Measurements from ENCODE around the gene GIT2.

GIT2 gene

GRCh38 chr12:109951751-109952150 is 44.4 kb downstream of the GIT2 start:
- no peak for FAIRE-seq
- no peak for DNase-seq (ENCODE audit: insufficient read length)
- TF ChIP-seq POLR2AphosphoS5 (IDR thresholded peaks at IDR 0.05; ENCODE audit: low read depth, low read length) (no peak), TAF1 (IDR thresholded peaks at IDR 0.05; ENCODE audit: borderline replicate concordance, low read depth, low read length) (no peak), POLR2A (IDR thresholded peaks at IDR 0.05; ENCODE audit: low read depth, low read length) (no peak)

DNA sequence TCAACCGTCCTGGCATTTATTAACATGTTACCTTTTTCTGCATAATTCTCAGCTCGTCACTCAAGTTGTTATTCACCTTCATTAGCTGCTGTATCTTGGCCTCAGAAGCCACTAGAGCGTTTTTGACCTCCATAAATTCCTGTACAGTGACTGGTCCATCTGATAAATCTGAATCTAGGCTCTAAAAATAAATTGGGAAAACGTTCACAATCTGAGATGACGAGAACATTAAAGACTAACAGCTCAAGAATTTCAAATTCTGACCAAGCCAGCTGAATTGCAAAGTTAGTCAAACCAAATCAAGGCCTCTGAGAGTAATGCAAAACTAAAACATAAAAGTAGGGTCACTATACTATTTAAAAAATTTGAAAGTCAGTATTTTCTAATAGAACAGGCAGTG is 45.0 kb downstream of the GIT2 start:
- DNase-seq (ENCODE audit: insufficient read length) (no peak), FAIRE-seq (no peak)
- no peak for TF ChIP-seq POLR2A (IDR thresholded peaks at IDR 0.05; ENCODE audit: low read depth, low read length)
- TF ChIP-seq TAF1 (IDR thresholded peaks at IDR 0.05; ENCODE audit: borderline replicate concordance, low read depth, low read length): no peak
- no peak for TF ChIP-seq POLR2AphosphoS5 (IDR thresholded peaks at IDR 0.05; ENCODE audit: low read depth, low read length)

DNA sequence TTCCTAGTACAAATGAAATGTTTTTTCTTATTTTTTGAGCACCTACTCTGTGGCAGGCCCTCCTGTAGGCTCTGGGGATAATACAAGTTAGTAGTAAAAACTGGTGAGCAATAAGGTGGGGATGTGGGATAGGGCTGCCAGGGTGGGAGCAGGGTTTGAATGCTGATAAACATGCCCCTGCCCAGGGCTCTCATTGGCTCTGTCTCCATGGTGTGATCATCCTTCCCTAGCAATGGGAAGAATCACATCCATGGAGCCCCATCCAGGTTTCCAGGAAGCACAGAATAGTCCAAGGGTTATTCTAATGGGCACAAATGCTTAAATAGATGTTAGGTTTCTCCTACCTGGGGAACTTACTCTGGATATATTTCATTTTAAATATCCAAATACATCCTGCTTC is 45.5 kb downstream of the GIT2 start:
- FAIRE-seq: no peak
- TF ChIP-seq TAF1 (IDR thresholded peaks at IDR 0.05; ENCODE audit: borderline replicate concordance, low read depth, low read length) (no peak), POLR2A (IDR thresholded peaks at IDR 0.05; ENCODE audit: low read depth, low read length) (no peak), POLR2AphosphoS5 (IDR thresholded peaks at IDR 0.05; ENCODE audit: low read depth, low read length) (no peak)
- DNase-seq (ENCODE audit: insufficient read length): no peak

DNA sequence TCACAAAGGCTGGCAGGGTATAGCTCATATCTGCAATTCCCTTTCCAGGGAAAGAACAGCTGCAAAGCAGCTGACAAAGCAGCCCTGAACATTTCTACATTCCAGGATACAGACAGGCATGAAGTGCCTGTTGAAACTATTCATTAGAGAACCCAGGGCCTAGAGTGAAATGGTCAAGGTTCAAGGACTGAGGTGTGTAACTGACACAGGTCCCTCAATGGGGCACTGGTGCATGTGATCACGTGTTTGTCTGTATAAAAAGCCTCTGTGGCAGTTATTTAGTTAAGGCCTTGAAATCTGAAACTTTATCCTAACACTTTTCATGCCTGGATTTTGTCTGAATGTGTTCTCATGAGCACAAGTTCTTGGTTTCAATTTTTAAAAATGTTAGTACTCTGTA is 47.1 kb downstream of the GIT2 start:
- TF ChIP-seq POLR2AphosphoS5 (IDR thresholded peaks at IDR 0.05; ENCODE audit: low read depth, low read length): no peak
- no peak for TF ChIP-seq TAF1 (IDR thresholded peaks at IDR 0.05; ENCODE audit: borderline replicate concordance, low read depth, low read length)
- no peak for TF ChIP-seq POLR2A (IDR thresholded peaks at IDR 0.05; ENCODE audit: low read depth, low read length)
- FAIRE-seq: no peak
- DNase-seq (ENCODE audit: insufficient read length): no peak

GRCh38 chr12:109948368-109948767 is 47.8 kb downstream of the GIT2 start:
- no peak for TF ChIP-seq POLR2A (IDR thresholded peaks at IDR 0.05; ENCODE audit: low read depth, low read length)
- TF ChIP-seq TAF1 (IDR thresholded peaks at IDR 0.05; ENCODE audit: borderline replicate concordance, low read depth, low read length): no peak
- TF ChIP-seq POLR2AphosphoS5 (IDR thresholded peaks at IDR 0.05; ENCODE audit: low read depth, low read length): no peak
- FAIRE-seq (no peak), DNase-seq (ENCODE audit: insufficient read length) (no peak)

GRCh38 chr12:109947521-109947920 is 48.6 kb downstream of the GIT2 start:
- TF ChIP-seq POLR2A (IDR thresholded peaks at IDR 0.05; ENCODE audit: low read depth, low read length): no peak
- TF ChIP-seq TAF1 (IDR thresholded peaks at IDR 0.05; ENCODE audit: borderline replicate concordance, low read depth, low read length): no peak
- TF ChIP-seq POLR2AphosphoS5 (IDR thresholded peaks at IDR 0.05; ENCODE audit: low read depth, low read length): no peak
- DNase-seq (ENCODE audit: insufficient read length) (no peak), FAIRE-seq (no peak)

- TF ChIP-seq TAF1 (IDR thresholded peaks at IDR 0.05; ENCODE audit: borderline replicate concordance, low read depth, low read length): no peak
- TF ChIP-seq POLR2AphosphoS5 (IDR thresholded peaks at IDR 0.05; ENCODE audit: low read depth, low read length): no peak
- no peak for TF ChIP-seq POLR2A (IDR thresholded peaks at IDR 0.05; ENCODE audit: low read depth, low read length)
- DNase-seq (ENCODE audit: insufficient read length): no peak
- no peak for FAIRE-seq
Observed at GRCh38 chr12:109946913-109947312, 49.3 kb downstream of the GIT2 start.

- no peak for DNase-seq (ENCODE audit: insufficient read length)
- FAIRE-seq: no peak
- TF ChIP-seq POLR2A (IDR thresholded peaks at IDR 0.05; ENCODE audit: low read depth, low read length): no peak
- no peak for TF ChIP-seq POLR2AphosphoS5 (IDR thresholded peaks at IDR 0.05; ENCODE audit: low read depth, low read length)
- TF ChIP-seq TAF1 (IDR thresholded peaks at IDR 0.05; ENCODE audit: borderline replicate concordance, low read depth, low read length): no peak
Observed at GRCh38 chr12:109946505-109946904, 49.7 kb downstream of the GIT2 start.

DNA sequence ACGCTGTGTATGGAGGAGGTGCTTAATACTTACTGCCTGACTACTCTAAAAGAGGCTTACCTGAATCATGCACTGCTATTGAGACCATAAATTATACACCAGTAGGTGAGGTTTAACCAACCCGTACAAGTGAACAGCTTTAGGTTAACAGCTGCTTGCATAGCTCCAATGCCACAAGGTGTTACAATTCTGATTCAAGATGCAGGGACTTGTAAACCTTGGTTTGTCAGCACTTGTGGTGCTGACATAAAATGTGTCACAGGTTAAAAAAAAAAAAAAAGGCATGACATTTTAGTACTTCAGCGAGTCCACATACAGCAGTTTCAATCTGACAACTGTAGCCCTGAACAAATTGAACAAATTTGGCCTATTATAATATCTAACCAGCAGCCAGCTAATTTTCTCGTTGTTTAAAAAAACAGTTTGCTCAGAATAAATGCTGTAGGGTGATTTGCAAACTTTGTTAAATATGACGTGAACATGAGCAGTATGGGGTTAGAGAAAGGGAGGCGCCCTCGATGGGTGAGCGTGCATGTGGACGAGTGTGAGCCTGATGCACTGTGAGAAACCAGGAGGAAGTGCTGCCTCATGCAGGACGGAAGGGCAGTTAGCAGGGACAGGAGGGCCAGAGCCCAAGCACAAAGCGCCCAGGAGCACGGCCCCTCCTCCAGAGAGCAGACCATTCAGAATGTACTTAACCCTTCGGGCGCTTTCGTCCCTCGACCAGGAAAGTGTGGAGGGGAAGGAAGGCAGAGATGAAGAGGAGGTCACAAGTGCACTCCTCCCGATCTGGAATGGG is 51.4 kb downstream of the GIT2 start:
- FAIRE-seq: no peak
- DNase-seq (ENCODE audit: insufficient read length): no peak
- TF ChIP-seq TAF1 (IDR thresholded peaks at IDR 0.05; ENCODE audit: borderline replicate concordance, low read depth, low read length) (0 out of 2 replicates have a peak, but pooled peaks have one; percentile 15), POLR2A (IDR thresholded peaks at IDR 0.05; ENCODE audit: low read depth, low read length) (no peak)

GRCh38 chr12:109943811-109944210 is 52.4 kb downstream of the GIT2 start:
- FAIRE-seq: no peak
- no peak for TF ChIP-seq POLR2A (IDR thresholded peaks at IDR 0.05; ENCODE audit: low read depth, low read length)
- no peak for TF ChIP-seq TAF1 (IDR thresholded peaks at IDR 0.05; ENCODE audit: borderline replicate concordance, low read depth, low read length)
- no peak for TF ChIP-seq POLR2AphosphoS5 (IDR thresholded peaks at IDR 0.05; ENCODE audit: low read depth, low read length)
- no peak for DNase-seq (ENCODE audit: insufficient read length)

- FAIRE-seq (no peak), DNase-seq (ENCODE audit: insufficient read length) (no peak)
- TF ChIP-seq TAF1 (IDR thresholded peaks at IDR 0.05; ENCODE audit: borderline replicate concordance, low read depth, low read length): no peak
- TF ChIP-seq POLR2AphosphoS5 (IDR thresholded peaks at IDR 0.05; ENCODE audit: low read depth, low read length): no peak
Observed at GRCh38 chr12:109940339-109940923, 55.7 kb downstream of the GIT2 start.

- FAIRE-seq (no peak), DNase-seq (ENCODE audit: insufficient read length) (no peak)
- TF ChIP-seq POLR2AphosphoS5 (IDR thresholded peaks at IDR 0.05; ENCODE audit: low read depth, low read length): no peak
- TF ChIP-seq POLR2A (IDR thresholded peaks at IDR 0.05; ENCODE audit: low read depth, low read length): no peak
- no peak for TF ChIP-seq TAF1 (IDR thresholded peaks at IDR 0.05; ENCODE audit: borderline replicate concordance, low read depth, low read length)
Observed at GRCh38 chr12:109939504-109939903, 56.7 kb downstream of the GIT2 start.
